Activated CD4-positive, alpha-beta T cell treated with anti-CD3 and anti-CD28 coated beads for 24 hours (primary cell): ENCODE measurements around the gene PRMT2.
"Not testable (repeated sequence)": the region's sequence is repeated elsewhere in the genome, so short reads cannot be mapped to it uniquely, and the experiment has no call there.

Experiments used
- DNase-seq, 2 donors: peaks; one replicate each; pipeline ENCODE4 v3.0.0-alpha.2; 2020; ENCODE audit warnings: low read depth in 2 of 2

The PRMT2 gene

GRCh38 chr21:46668381-46668780 lies 32.9 kb downstream of the PRMT2 start:
- DNase-seq, result no peak

- DNase-seq, result not testable (repeated sequence)
These were observed 33.4 kb downstream of the PRMT2 start for GRCh38 chr21:46668904-46669303.

- DNase-seq, result no peak
These were observed 39.0 kb downstream of the PRMT2 start for GRCh38 chr21:46674430-46675007.

GRCh38 chr21:46675595-46676280 lies 40.3 kb downstream of the PRMT2 start:
- no peak for DNase-seq

GRCh38 chr21:46676542-46676941 lies 41.1 kb downstream of the PRMT2 start:
- DNase-seq, result not testable (repeated sequence)

- not testable (repeated sequence) for DNase-seq
These were observed 46.1 kb downstream of the PRMT2 start for GRCh38 chr21:46681593-46681992.

- not testable (repeated sequence) for DNase-seq
These were observed 63.2 kb downstream of the PRMT2 start for GRCh38 chr21:46698652-46699051.

GRCh38 chr21:46699104-46699503 lies 63.6 kb downstream of the PRMT2 start:
- DNase-seq, result not testable (repeated sequence)
